NCI-H146 treated with DMSO at 0.1 percent for 48 hours (cell line): ENCODE data around the gene BACH1.
A peak's percentile ranks its signal among the peaks of the same experiment; 100 is the strongest.

ENCODE experiments used
- DNase-seq: peaks from one replicate; lab custom pipeline; 2025; ENCODE audit not compliant: unreplicated experiment; lab: John Stamatoyannopoulos, UW

Gene BACH1

DNA sequence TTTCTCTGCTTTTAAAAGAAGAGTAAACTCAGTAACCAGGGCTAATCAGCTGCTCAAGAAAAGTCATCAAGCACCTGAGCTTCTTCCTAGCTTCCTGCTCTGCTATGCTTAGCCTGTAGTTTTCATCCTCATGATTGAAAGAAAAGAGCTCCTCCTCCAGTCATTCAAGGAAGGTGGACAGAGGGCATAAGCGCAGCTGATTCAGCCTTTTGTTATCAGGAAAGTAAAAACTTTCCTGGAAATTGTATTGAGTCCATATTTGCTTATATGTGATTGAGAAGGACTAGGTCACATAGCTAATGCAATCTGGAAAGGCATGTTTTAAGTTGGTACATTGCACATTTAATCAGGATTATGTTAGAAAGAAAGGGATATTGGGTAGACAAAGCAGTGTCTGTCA is 8.5 kb upstream of the BACH1 start:
- DNase-seq, result no peak

DNA sequence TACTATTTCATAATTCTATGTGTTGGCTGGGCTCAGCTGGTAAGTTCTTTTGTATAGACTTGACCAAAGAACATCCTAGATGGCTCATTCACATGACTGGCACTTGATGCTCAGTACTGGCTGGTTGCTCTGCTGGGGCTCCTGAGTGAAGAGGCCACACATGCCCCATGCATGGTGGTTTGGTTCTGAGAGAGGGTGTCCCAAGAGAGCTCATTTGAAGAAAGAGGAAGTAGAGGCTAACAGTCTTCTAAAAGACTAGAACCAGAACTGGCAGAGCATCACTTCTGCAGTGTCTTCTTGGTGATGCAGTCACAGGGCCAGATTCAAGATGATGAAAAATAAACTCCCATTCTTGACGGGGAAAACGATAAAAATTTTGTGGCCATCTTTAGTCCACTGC is 5.2 kb upstream of the BACH1 start:
- no peak for DNase-seq

DNA sequence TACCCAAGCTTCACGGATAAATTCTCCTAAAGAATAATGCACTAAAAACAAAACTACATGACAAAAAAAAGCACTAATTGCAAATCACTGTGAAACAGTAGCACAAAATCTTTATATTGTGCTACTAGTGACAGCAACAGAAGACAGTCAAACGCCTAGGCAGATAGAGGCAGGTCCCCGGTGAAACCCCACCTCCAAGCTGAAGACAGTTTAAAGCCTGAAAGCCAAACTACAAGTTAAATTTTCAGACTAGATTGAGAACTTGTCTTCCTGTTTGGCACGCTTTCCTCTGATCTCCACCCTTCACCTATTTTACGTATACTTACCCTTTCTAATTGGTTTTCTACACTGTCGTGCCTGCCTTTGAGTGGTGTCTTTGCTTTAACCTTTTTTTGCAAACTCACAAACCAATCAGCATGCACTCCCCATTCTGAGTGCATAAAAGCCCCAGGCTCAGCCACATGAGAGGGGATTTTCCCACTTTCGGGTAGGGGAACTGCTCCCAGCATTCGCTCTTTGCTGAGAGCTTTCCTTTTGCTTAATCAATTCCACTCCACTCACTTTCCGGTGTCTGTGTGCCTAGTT is 3.6 kb upstream of the BACH1 start:
- DNase-seq, result no peak

DNA sequence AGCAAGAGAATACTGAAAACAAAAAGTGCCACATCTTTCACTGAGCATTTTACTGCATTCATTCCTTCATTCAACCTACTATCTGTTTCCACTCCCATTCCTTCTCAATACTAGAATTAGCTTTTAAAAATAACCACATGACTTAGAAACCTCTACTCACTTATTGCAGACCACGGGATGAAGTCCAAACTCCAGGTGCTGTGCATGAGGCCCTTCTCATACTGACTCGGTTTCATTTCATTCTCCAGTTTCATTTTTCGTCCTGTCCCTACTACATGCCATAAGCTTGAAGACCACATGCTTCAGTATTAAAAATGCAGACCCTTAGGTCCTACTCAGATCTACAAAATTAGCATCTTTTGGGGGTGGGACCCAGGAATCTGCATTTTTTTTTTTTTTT is 2.3 kb upstream of the BACH1 start:
- no peak for DNase-seq

DNA sequence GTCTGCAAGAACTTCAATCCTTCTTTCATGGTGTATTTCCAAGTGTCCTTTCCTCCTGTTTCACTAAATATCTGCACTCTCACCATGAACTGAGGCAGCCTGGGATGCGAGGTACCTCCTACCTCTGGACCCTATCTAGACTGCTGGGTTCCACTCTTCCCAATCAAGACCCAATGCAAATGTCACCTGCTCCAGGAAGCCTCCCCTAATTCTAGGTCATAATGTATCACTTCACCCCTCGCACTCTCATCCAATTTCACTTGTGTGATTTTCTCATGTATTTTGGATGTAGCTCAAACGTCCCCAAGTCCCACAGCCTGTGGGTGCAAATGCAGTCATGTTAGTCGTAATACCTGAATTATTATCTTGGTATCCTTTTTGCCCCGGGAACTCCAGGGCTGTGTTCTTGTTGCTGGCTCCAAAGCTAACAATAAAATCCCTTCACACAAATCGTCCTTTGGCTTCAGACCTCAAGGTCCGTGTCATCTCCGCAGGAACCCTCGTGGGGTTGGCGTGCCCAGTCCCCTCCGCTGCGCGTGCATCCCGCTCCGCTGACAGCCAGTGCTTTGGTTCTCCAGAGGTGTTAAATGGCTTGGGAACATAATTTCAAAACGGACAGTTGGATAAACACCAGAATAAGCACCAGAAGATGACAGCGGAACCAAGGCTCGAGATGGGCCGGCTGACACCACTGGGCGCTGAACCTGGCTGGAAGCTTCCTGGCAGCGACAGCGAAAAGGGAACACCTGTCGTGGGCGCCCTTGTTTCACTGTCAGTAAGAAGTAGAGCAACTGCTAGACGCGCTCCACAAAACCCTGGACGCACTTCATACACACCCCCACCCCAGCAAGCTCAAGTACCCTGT is 1.0 kb upstream of the BACH1 start:
- no peak for DNase-seq

DNA sequence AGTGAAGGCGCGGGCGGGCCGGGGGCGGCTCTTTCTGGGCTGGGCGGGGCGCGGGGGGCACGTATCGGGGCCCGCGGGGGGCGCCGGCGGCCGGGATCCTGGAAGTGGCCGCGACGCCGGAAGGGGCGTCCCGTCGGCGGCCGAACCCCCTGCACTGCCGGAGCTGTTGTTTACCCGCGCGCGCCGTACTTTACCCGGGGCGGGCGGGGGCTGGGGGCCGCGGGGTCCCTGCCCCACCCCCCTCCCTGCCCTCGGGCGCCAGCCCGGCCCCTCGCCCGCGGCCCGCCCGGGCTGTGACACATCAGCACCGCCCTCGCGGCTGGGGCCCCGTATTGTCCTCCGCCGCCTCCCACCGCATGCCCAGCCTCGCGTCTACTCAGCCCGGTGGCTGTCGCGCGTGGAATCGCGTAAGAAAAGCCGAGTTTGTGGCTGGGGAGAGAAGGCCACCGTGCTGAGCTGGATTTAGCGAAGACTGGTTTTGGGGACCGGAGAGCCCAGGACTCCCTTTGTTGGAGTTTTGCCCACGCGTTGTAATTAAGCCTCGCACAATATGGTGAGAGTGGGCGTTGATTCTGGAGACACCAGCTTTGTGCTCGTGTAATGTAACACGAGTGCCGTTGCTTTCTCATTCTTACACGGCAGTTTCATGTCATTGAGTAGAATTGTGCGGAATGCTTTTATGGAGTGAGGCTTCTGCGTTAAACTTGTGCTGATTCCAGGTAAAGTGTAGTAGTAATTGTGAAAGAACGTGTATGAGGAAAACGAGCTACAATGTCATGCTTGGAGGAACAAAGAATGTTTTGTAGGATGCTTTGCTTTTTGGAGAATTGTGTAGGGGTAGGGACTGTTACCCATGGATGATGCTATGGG is 559 bp downstream of the BACH1 start:
- DNase-seq, result no peak

DNA sequence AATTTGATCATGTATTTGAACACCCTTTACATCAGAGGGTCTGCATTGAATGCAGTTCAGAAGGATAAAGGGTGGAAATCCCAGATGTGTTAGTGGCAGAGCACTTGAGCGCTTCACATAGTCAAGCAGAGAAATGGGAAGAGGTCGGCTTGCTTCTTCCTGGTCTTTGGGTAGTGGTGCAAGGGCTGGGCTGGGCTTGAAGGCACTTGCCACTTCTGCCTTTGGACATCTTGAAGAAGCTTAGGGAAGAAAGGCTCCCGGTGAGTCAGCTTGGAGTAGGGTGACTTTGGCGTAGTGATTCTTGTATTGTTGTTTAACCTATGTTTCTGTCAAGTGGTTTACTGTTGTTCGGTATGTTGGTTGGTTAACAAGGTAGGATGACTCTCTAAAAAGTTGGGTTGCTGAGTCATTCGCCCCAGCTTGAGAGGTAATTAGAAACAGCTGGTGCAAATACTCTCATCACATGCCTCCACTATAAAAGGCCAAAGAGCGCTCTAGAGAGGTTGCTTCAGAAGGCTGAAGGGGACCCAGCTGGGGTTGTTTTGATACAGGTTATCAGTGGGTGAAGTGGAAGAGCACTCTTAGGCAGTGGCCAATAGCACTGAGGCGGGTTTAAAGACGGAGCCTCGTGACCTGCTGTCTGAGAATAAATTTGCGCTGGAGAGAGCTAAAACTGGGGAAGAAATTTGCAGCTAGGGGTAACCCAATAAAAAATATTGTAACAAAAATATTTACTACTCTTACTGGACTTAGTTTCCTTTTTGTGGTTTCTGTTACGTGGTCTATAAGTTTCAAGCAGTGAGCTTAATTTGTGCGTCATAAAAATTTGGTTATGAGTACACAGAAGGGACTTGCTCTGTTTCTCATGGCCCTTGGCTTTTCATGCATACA is 1.4 kb downstream of the BACH1 start:
- peak; percentile 6 for DNase-seq

DNA sequence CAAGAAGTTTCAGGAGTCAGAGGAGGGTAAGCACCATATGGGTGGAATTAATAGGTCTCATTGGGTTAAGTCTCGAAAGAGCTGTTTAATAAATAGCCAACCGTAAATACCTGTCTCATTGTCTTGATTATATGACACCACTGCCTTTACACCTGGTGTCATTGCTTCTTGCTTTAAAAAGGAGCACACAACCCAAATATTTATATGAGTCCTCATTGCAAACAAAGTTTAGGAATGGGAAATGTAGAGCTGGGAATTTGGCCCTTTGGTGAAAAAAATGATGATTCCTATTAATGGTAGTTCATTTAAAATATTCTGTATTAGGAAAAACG is 2.1 kb downstream of the BACH1 start:
- DNase-seq, result no peak

DNA sequence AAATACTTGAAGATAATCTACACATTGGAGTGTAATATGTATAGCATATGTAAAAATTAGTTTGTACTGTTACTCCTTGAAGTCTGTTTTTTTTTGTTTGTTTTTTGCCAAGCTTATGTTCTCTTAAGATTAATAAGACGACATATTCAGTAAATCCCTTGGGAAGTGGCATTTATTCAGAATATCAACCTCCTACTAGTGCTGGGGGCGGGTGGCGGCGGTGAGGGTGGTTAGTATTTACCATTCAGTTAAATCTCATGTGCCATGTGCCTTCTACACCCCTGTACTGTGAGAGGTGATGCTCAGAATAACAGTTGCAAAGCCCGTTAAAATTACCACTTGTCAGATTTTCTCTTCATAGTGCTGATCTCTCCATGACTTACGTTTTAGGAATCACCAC is 3.0 kb downstream of the BACH1 start:
- DNase-seq, result no peak

DNA sequence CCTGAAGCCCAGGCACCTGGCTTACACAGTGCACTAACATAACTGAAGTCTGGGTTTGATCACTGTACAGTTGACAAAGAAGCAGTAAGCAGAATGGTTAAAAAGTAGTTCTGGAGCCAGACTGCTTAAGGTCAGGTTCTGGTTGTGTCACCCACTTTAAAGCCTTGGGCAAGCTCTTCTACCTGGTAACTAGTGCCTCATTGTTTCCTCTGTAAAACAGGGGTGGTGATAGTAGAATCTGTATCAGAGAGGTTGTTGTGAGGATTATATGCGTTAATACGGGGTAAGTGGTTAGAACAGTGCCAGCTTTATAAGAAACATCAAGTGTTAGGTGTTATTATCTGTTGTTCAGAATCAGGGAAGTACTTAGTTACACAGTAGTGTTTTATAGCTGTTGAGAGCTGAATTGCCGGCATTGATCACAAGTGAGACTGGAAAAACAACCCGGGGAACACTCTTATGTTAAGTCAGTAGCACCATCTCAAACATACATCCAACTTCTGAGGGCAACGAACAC is 3.7 kb downstream of the BACH1 start:
- DNase-seq, result no peak

DNA sequence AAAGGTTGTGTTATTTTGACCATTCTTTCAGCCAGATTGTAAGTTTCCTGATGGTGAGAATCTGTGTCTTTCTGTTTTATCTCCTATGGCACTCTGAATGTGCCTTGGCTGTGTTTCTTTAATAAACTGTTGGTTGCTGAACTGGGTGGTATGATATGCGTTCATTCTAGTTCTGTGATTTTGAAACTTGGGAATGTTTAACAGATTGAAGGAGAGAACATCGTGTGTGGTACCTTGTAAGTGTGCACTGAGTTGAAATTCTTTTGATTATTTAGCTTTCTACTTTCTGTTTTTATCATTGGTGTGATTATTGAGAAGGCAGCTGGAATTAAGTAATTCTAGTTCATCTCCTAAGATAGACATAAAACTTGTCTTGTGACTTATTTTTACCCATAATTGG is 4.6 kb downstream of the BACH1 start:
- DNase-seq, result no peak

DNA sequence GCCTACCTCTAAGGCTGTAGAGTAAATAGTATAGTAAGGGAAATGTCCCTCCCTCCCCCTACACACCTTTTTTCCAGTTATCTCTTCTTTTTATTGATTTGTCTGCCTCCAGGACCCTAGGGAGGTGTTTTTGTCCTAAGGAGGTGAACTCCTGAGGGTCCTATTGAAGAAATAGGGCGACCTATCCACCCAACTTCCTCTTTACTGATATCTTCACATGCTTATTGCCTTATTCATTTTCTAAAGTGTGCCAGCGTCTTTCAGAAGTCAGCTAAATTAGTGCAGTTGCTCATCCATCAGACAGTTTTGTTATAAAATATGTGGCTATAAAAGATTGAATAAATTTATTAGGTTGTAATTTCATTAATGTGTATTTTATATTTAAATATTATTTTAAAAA is 5.9 kb downstream of the BACH1 start:
- DNase-seq, result no peak

DNA sequence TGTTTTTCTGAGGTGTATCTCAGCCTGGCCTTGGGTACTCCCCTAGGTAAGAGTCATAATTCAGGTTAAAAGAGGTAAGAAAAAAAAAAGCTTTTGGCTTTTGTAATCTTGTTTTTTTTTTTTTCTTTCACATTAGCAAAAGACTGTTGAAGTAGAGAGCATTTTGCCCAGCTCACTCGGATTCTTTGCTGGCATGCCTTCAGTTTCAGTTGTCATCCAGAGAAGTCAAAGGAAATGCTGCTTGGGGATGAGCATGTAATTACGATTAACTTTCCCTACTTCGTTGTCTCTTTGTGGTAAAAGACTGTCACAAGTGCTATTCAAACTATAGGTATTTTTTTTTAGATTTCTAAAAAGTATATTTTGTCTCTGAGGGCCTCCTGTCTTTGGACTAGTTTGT is 6.3 kb downstream of the BACH1 start:
- DNase-seq, result no peak

DNA sequence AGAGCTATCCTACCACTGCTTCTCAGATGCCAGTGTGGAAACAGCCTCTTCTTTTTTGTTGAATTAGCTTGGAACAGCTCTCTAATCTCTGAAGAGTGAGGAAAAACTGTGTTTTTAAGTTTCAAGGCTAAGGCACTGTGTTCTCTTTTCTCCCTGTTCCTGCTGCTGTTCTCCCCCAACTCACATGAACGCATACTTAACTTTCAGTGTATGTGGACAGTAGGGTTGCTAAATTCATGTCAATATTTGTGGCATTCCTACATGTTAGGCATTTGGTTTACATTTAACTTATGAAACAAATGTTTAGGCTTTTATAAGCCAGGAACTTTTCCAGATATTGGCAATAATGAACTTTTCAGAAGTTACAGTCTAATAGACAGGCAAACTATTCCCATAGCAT is 6.8 kb downstream of the BACH1 start:
- DNase-seq, result no peak

DNA sequence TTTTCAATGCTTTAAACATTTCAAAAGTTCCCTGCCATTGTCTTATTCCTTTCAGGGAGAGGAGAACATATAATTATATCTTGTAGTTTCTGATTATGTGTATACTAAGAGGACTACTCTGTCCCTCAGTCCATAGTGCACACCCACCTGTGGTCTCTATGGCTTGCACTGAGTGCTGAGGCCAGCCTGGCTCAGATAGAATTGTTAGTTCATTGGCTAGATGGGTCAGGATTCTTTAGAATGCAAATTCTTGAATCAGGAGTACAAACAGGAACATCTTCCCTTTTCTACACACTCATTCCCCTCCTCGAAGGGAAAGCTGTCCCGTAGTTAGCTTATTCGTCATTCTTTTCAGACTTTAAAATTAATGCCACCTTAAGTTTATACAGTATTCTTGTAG is 8.2 kb downstream of the BACH1 start:
- DNase-seq, result no peak

DNA sequence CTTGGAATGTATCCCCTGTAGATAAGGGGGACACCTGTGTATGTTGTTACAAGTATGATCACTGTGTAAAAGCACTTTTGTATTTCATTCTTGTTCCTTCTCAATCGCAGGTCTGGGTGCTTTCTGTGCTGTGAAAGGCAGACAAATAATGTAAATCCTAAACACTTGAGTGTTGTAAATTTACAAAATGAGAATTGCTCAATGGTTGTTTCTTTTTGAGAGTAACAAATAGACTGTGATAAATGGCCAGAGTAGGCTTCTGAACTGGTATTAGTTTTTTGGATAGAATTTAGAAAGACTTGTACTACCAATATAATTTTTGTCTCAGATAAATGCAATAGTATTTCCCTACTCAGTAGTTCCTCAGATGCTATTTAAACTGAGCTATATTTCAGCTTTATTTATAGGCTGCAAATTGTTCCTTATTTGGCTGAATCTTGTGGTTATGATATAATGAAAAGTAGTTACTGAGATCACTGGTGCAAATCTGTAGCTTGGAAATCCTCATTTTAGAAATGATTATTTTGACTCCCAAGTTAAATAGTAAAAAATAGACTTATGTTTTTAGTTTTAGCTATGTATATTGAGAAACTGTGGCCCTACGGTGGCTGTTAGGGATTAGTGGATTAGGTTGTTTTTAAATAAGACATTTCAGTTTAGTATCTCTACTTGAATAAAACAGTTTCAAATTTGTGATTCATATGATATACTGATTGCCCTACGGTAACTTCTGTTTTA is 9.2 kb downstream of the BACH1 start:
- no peak for DNase-seq

DNA sequence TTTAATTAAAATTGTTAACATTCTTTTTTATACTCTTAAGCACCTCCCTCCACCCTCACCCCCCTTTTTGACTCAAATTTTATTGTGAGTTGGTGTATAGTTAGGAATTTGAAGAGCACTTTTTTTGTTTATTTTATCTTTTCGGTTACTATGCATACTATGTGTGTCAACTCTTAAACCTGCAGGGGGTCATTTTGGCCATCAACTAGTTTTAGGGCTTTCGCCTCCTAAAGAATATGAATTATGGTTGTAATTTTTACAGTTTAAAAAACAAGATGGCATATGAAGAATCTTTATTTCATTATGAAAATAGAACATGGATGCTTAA is 9.7 kb downstream of the BACH1 start:
- no peak for DNase-seq

DNA sequence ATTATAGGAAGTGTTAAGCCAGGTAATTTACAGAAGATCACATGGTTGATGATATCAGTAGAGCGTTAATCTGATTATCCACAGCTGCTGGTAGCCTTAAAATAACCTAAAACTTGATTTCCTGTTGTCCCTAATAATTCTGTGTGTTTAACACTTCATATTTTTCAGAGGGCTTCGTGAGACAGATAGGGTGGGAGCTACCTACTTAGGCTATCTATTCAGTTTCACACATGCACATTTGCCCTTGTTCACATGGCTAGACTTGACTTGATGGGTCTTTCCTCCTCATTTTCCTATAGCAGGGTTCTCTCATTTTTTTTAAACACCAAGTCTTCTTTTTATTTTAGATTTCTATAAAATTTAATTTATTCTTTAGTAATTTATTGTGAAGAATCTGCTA is 11.0 kb downstream of the BACH1 start:
- no peak for DNase-seq

DNA sequence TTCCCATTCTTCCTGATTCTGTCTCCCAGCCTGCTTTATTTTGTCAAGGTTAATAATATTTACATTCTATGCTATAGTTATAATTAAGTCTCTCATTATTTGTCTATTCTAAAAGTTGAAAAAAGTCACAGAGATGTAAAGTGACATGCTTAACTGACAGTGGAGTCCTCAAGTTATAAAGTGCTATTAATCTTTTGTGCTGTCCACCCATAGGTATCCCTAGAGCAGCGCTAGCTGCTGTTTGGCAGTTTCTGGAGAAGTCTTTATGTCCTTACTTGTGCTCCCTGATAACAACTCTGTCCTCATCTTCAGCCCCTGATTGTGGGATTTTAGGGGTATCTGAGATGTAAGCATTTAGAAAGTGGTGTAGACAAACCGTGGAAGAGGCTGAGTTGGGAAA is 13.1 kb downstream of the BACH1 start:
- no peak for DNase-seq

DNA sequence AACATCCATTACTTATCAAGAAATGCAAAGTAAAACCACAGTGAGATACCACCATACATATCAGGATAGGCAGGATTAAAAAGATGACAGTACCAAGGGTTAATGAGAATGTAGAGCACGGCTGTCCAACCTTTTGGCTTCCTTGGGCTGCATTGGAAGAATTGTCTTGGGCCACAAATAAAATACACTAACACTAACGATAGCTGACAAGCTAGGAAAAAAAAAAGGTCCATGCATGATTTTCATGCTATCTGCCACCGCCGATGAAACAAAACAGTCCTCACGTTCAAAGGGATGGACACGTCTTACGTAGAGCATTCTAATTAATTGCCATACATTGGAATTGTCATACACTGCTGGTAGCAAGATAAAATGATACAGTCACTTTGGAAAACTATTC is 14.3 kb downstream of the BACH1 start:
- DNase-seq, result no peak
